GM23338 (cell line): ENCODE results near the gene MED13. TPM values are rescaled to one million over a fixed set of nuclear protein-coding genes. Genes with fewer than 3 reads are reported as not detected.

Source experiments
- ATAC-seq: fragments of 200-7000 bp; cut with Tn5 transposase; 3 replicates; pipeline ENCODE4 v1.9.1; 2020
- DNase-seq: peaks from one replicate; pipeline ENCODE4 v3.0.0-alpha.2; 2015; ENCODE audit warnings: low spot score
- H2AFZ ChIP-seq: fragments of 200-600 bp; sonication (generic); 2 replicates; pipeline ENCODE4 v1.8.0; 2016; ENCODE audit warnings: antibody characterized with exemption, mild to moderate bottlenecking, moderate library complexity
- H3F3A ChIP-seq: fragments of 200-600 bp; sonication (generic); replicated peaks from 2 replicates; pipeline ENCODE4 v1.8.0; 2017; ENCODE audit warnings: antibody characterized with exemption, mixed run types, low read depth
- H3K27ac ChIP-seq: fragments of 200-600 bp; sonication (generic); 2 replicates; pipeline ENCODE4 v1.6.1; 2016; ENCODE audit warnings: low read depth
- H3K27me3 ChIP-seq: fragments of 200-600 bp; sonication (generic); 2 replicates; pipeline ENCODE4 v1.8.0; 2016; ENCODE audit warnings: mild to moderate bottlenecking, mixed run types, moderate library complexity; ENCODE audit not compliant: insufficient read depth
- H3K36me3 ChIP-seq: fragments of 200-600 bp; sonication (generic); 2 replicates; pipeline ENCODE4 v1.8.0; 2016; ENCODE audit warnings: mild to moderate bottlenecking; ENCODE audit not compliant: insufficient read depth
- H3K4me1 ChIP-seq: fragments of 200-600 bp; sonication (generic); 2 replicates; pipeline ENCODE4 v1.8.0; 2016; ENCODE audit warnings: mild to moderate bottlenecking, moderate library complexity; ENCODE audit not compliant: insufficient read depth
- H3K4me2 ChIP-seq: fragments of 200-600 bp; sonication (generic); 2 replicates; pipeline ENCODE4 v1.7.1; 2017; ENCODE audit warnings: mixed run types
- H3K4me3 ChIP-seq: fragments of 200-600 bp; sonication (generic); 2 replicates; pipeline ENCODE4 v1.6.1; 2016; ENCODE audit warnings: mixed run types
- H3K79me2 ChIP-seq: fragments of 200-600 bp; sonication (generic); replicated peaks from 2 replicates; pipeline ENCODE4 v1.8.0; 2017; ENCODE audit warnings: mild to moderate bottlenecking; ENCODE audit not compliant: insufficient read depth
- H3K9me2 ChIP-seq: fragments of 200-600 bp; sonication (generic); 2 replicates; pipeline ENCODE4 v1.8.0; 2017; ENCODE audit not compliant: insufficient read depth
- H4K20me1 ChIP-seq: fragments of 200-600 bp; sonication (generic); replicated peaks from 2 replicates; pipeline ENCODE4 v1.8.0; 2017; ENCODE audit warnings: mild to moderate bottlenecking; ENCODE audit not compliant: insufficient read depth
- H3K27ac Mint-ChIP-seq: 2 replicates; pipeline ENCODE4 v1.8.0; 2020; ENCODE audit warnings: inconsistent platforms, mild to moderate bottlenecking, moderate library complexity, mixed read lengths
- H3K27me3 Mint-ChIP-seq: 3 replicates; pipeline ENCODE4 v1.8.0; 2022; ENCODE audit warnings: low read depth, mild to moderate bottlenecking, moderate library complexity, mixed read lengths, inconsistent platforms; ENCODE audit not compliant: insufficient read depth, poor library complexity
- H3K36me3 Mint-ChIP-seq: 3 replicates; pipeline ENCODE4 v1.8.0; 2021; ENCODE audit warnings: low read depth, mild to moderate bottlenecking, inconsistent platforms, moderate library complexity, mixed read lengths
- H3K4me1 Mint-ChIP-seq: 3 replicates; pipeline ENCODE4 v1.8.0; 2020; ENCODE audit warnings: mild to moderate bottlenecking, inconsistent platforms, mixed read lengths
- H3K4me3 Mint-ChIP-seq: 3 replicates; pipeline ENCODE4 v1.8.0; 2021; ENCODE audit warnings: moderate library complexity, mild to moderate bottlenecking, inconsistent platforms, mixed read lengths
- H3K9me3 Mint-ChIP-seq: 3 replicates; pipeline ENCODE4 v1.8.0; 2020; ENCODE audit warnings: moderate library complexity, mild to moderate bottlenecking, inconsistent platforms, mixed read lengths
- CREB1 ChIP-seq: fragments of 250-450 bp; sonication (Bioruptor Pico); IDR thresholded peaks from 2 replicates; pipeline ENCODE4 v1.5.0; 2020; ENCODE audit warnings: low read depth, mild to moderate bottlenecking, moderate library complexity
- ETS1 ChIP-seq: IDR thresholded peaks from 2 replicates; pipeline ENCODE4 v1.6.1; 2016; ENCODE audit warnings: antibody characterized with exemption
- EZH2 ChIP-seq: fragments of 200-600 bp; sonication (generic); IDR thresholded peaks from one replicate; pipeline ENCODE4 v1.8.0; 2017; ENCODE audit warnings: antibody characterized with exemption, mild to moderate bottlenecking, low read depth; ENCODE audit not compliant: unreplicated experiment
- EZH2phosphoT487 ChIP-seq: fragments of 200-600 bp; sonication (generic); IDR thresholded peaks from one replicate; pipeline ENCODE4 v1.8.1; 2018; ENCODE audit warnings: antibody characterized with exemption; ENCODE audit not compliant: unreplicated experiment
- JUNB ChIP-seq: IDR thresholded peaks from one replicate; pipeline ENCODE4 v1.6.1; 2016; ENCODE audit warnings: antibody characterized with exemption; ENCODE audit not compliant: unreplicated experiment
- NANOG ChIP-seq: IDR thresholded peaks from 2 replicates; pipeline ENCODE4 v1.6.1; 2016; ENCODE audit warnings: antibody characterized with exemption, borderline replicate concordance
- POLR2AphosphoS5 ChIP-seq: IDR thresholded peaks from 2 replicates; pipeline ENCODE4 v1.6.1; 2016; ENCODE audit warnings: antibody characterized with exemption, low read depth
- REST ChIP-seq: IDR thresholded peaks from one replicate; pipeline ENCODE4 v1.6.1; 2018; ENCODE audit warnings: antibody characterized with exemption; ENCODE audit not compliant: unreplicated experiment
- STAT1 ChIP-seq: IDR thresholded peaks from one replicate; pipeline ENCODE4 v1.6.1; 2016; ENCODE audit warnings: antibody characterized with exemption; ENCODE audit not compliant: unreplicated experiment
- ZNF114 ChIP-seq: fragments of 250-450 bp; sonication (Bioruptor Pico); IDR thresholded peaks from 2 replicates; pipeline ENCODE4 v1.5.0; 2020; ENCODE audit warnings: mild to moderate bottlenecking, moderate library complexity
- ZNF331 ChIP-seq: fragments of 250-450 bp; sonication (Bioruptor Pico); IDR thresholded peaks from 2 replicates; pipeline ENCODE4 v1.5.0; 2020; ENCODE audit warnings: low read depth, mild to moderate bottlenecking, moderate library complexity
- polyA plus RNA-seq: library from polyadenylated mRNA; unstranded; fragments of >200 nt; fragmentation: Nextera tagmentation; extraction: Ambion mirVana; gene quantifications from 2 replicates; pipeline ENCODE4 v1.2.1, GENCODE V29; 2016
- total RNA-seq: library from RNA; depleted of rRNA; stranded (reverse); fragments of >200 nt; shearing (Covaris generic); gene quantifications from 2 replicates; pipeline ENCODE4 v1.2.3, GENCODE V29; 2014
- TF ChIP-seq, protein P1 (sequence below), 2 experiments: fragments of 200-600 bp in 1 of 2; sonication (generic) in 1 of 2; conservative IDR thresholded peaks; 2 replicates each; pipeline versions ENCODE4 v1.5.1 to v1.6.1; 2016 to 2017; ENCODE audit warnings: antibody characterized with exemption in 2 of 2, low read depth in 2 of 2, mild to moderate bottlenecking in 2 of 2, moderate library complexity in 1 of 2

The MED13 gene
- total and polyA plus RNA-seq, 2 experiments from 2014 or later = 13.0 to 45.8 TPM

GRCh38 chr17:62064029-62064790 lies 868 bp downstream of the MED13 start (continued):
- TF ChIP-seq JUNB (no peak), REST (no peak), STAT1 (no peak), NANOG (no peak)
- TF ChIP-seq, protein P1, sequence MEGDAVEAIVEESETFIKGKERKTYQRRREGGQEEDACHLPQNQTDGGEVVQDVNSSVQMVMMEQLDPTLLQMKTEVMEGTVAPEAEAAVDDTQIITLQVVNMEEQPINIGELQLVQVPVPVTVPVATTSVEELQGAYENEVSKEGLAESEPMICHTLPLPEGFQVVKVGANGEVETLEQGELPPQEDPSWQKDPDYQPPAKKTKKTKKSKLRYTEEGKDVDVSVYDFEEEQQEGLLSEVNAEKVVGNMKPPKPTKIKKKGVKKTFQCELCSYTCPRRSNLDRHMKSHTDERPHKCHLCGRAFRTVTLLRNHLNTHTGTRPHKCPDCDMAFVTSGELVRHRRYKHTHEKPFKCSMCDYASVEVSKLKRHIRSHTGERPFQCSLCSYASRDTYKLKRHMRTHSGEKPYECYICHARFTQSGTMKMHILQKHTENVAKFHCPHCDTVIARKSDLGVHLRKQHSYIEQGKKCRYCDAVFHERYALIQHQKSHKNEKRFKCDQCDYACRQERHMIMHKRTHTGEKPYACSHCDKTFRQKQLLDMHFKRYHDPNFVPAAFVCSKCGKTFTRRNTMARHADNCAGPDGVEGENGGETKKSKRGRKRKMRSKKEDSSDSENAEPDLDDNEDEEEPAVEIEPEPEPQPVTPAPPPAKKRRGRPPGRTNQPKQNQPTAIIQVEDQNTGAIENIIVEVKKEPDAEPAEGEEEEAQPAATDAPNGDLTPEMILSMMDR (conservative IDR thresholded peaks at IDR 0.05; ENCODE audit: low read depth in 2 of 2) = no peak

- Mint-ChIP-seq H3K27me3 (peaks cover 2% of the 10 kb centered on the region), H3K9me3 (no peaks in the 10 kb centered on the region), H3K36me3 (peaks cover 33% of the 10 kb centered on the region), H3K27ac (no peak overlapping the region), H3K4me1 (peaks cover 40% of the 10 kb centered on the region), H3K4me3 (peak overlapping the region; percentile 96)
- Histone ChIP-seq H3K27ac (no peak overlapping the region), H3K36me3 (peaks cover 13% of the 10 kb centered on the region; the same call in 1 of the 2 replicates), H3K79me2 (peaks cover 71% of the 10 kb centered on the region), H2AFZ (no peak overlapping the region), H3K4me1 (peaks cover 29% of the 10 kb centered on the region), H3F3A (no peaks in the 10 kb centered on the region), H4K20me1 (peaks cover 28% of the 10 kb centered on the region), H3K4me3 (peak overlapping the region; percentile 93), H3K4me2 (peak overlapping the region; percentile 99), H3K27me3 (no peaks in the 10 kb centered on the region), H3K9me2 (no peaks in the 10 kb centered on the region)
- ATAC-seq = no peak
- no peak for DNase-seq
- TF ChIP-seq CREB1 (no peak), POLR2AphosphoS5 (no peak), STAT1 (no peak), ZNF331 (CRISPR knock-in tag) (no peak), JUNB (no peak), NANOG (no peak), ZNF114 (CRISPR knock-in tag) (no peak), EZH2 (no peak), ETS1 (no peak), REST (no peak), EZH2phosphoT487 (no peak)
- TF ChIP-seq, protein P1 (conservative IDR thresholded peaks at IDR 0.05; ENCODE audit: low read depth in 2 of 2) = no peak
These were observed 2.1 kb downstream of the MED13 start for GRCh38 chr17:62062944-62063343.
